NOMO-1 (cell line): ENCODE measurements around the gene AIFM3.

Experiments used
- DNase-seq, 2 experiments: peaks; one replicate each; lab custom pipeline; 2025; ENCODE audit not compliant: unreplicated experiment in 2 of 2; lab: John Stamatoyannopoulos, UW

The AIFM3 gene

GRCh38 chr22:20973634-20974286 lies 6.7 kb downstream of the AIFM3 start:
- DNase-seq: no peak

- DNase-seq: no peak
These were observed 7.4 kb downstream of the AIFM3 start for GRCh38 chr22:20974336-20974955.

- DNase-seq: no peak
These were observed 8.7 kb downstream of the AIFM3 start for GRCh38 chr22:20975541-20976290.

GRCh38 chr22:20976291-20976877 lies 9.3 kb downstream of the AIFM3 start:
- no peak for DNase-seq

GRCh38 chr22:20977019-20977418 lies 10.0 kb downstream of the AIFM3 start:
- no peak for DNase-seq

GRCh38 chr22:20977516-20978170 lies 10.6 kb downstream of the AIFM3 start:
- no peak for DNase-seq

- DNase-seq: no peak
These were observed 11.4 kb downstream of the AIFM3 start for GRCh38 chr22:20978419-20978818.

- DNase-seq: no peak
These were observed 12.3 kb downstream of the AIFM3 start for GRCh38 chr22:20979243-20979809.

GRCh38 chr22:20979940-20980453 lies 12.9 kb downstream of the AIFM3 start:
- no peak for DNase-seq

GRCh38 chr22:20980523-20980922 lies 13.5 kb downstream of the AIFM3 start:
- DNase-seq: no peak

- DNase-seq: no peak
These were observed 14.1 kb downstream of the AIFM3 start for GRCh38 chr22:20980938-20981722.

GRCh38 chr22:20981787-20982562 lies 14.9 kb downstream of the AIFM3 start, which contains the start of gene LZTR1:
Gene LZTR1 (plus strand): TSS chr22:20982297. CDS start chr22:20982372, 75 bp downstream.
- DNase-seq: peak; percentile 75 to 88

- DNase-seq: no peak
These were observed 15.5 kb downstream of the AIFM3 start for GRCh38 chr22:20982563-20982882.

GRCh38 chr22:20983081-20983771 lies 16.2 kb downstream of the AIFM3 start:
- no peak for DNase-seq

GRCh38 chr22:20985720-20986119 lies 18.7 kb downstream of the AIFM3 start:
- DNase-seq: no peak

- DNase-seq: no peak
These were observed 19.3 kb downstream of the AIFM3 start for GRCh38 chr22:20986365-20986764.

- no peak for DNase-seq
These were observed 20.3 kb downstream of the AIFM3 start for GRCh38 chr22:20987375-20987774.

GRCh38 chr22:20988573-20989322 lies 21.7 kb downstream of the AIFM3 start:
- no peak for DNase-seq
